AG10803 (cell line): ENCODE results near the gene CD84.
"Not testable (repeated sequence)": the region's sequence is repeated elsewhere in the genome, so short reads cannot be mapped to it uniquely, and the experiment has no call there.

ENCODE experiments used
- DNase-seq: peaks from one replicate; pipeline ENCODE4 v3.0.0; 2010; ENCODE audit warnings: low read depth
- H3K4me3 ChIP-seq: 2 replicates; pipeline ENCODE4 v1.5.1; 2011; ENCODE audit warnings: mild to moderate bottlenecking, low read length, control low read depth
- CTCF ChIP-seq: conservative IDR thresholded peaks from 2 replicates; pipeline ENCODE4 v1.5.1; 2011; ENCODE audit warnings: mild to moderate bottlenecking, low read length, control low read depth, inconsistent platforms

Gene CD84

GRCh38 chr1:160579216-160579701, at the start of gene CD84:
Gene CD84, minus strand, starts transcription at chr1:160579496. Its CDS starts 59 bp downstream, at chr1:160579437.
- DNase-seq, result no peak
- H3K4me3 ChIP-seq, result no peak within 1 kb of the TSS
- no peak for TF ChIP-seq CTCF

- TF ChIP-seq CTCF, result no peak
- no peak for DNase-seq
- H3K4me3 ChIP-seq, result no peak overlapping the region
Observed at GRCh38 chr1:160628799-160629263, 49.5 kb upstream of the CD84 start.

GRCh38 chr1:160627677-160628289, 48.5 kb upstream of the CD84 start:
- not testable (repeated sequence) for H3K4me3 ChIP-seq, DNase-seq

- no peak for DNase-seq
- H3K4me3 ChIP-seq, result no peak overlapping the region
- TF ChIP-seq CTCF, result no peak
Observed at GRCh38 chr1:160626509-160627342, 47.4 kb upstream of the CD84 start.

GRCh38 chr1:160625725-160626498, 46.6 kb upstream of the CD84 start:
- DNase-seq, result no peak
- H3K4me3 ChIP-seq, result no peak overlapping the region
- TF ChIP-seq CTCF, result no peak

GRCh38 chr1:160625321-160625720, 46.0 kb upstream of the CD84 start:
- no peak for TF ChIP-seq CTCF
- no peak for DNase-seq
- no peak overlapping the region for H3K4me3 ChIP-seq

GRCh38 chr1:160624464-160624863, 45.2 kb upstream of the CD84 start:
- no peak for TF ChIP-seq CTCF
- DNase-seq, result no peak
- no peak overlapping the region for H3K4me3 ChIP-seq
